C4-2B (cell line): ENCODE data around the gene ZNF423.

Experiments used
- ZFX ChIP-seq: fragments of 450-650 bp; IDR thresholded peaks from 2 replicates; pipeline ENCODE4 v1.6.1; 2017
- TF ChIP-seq, protein P1 (sequence below): fragments of 450-650 bp; conservative IDR thresholded peaks from 2 replicates; pipeline ENCODE4 v1.5.1; 2017; ENCODE audit warnings: mild to moderate bottlenecking

DNA sequence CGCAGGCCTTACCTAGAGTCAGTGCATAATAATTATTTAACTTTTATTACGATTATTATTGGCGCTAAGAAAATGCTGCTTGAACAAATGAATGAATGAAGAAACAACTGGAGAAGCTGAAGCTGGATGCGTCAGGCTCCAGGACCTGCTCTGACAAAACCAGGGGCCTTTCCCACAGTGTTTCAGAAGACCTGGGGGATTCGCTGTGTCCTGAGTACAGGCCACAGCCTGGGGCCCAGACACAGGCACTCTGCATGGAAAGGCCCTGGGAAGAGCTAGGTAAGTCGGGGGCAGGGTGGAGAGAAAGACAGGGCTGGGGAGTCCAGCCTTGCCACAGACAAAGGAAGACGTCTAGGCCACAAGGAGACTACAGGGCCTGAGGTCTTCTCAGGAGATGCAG is 226.1 kb downstream of the ZNF423 start:
- TF ChIP-seq, protein P1, sequence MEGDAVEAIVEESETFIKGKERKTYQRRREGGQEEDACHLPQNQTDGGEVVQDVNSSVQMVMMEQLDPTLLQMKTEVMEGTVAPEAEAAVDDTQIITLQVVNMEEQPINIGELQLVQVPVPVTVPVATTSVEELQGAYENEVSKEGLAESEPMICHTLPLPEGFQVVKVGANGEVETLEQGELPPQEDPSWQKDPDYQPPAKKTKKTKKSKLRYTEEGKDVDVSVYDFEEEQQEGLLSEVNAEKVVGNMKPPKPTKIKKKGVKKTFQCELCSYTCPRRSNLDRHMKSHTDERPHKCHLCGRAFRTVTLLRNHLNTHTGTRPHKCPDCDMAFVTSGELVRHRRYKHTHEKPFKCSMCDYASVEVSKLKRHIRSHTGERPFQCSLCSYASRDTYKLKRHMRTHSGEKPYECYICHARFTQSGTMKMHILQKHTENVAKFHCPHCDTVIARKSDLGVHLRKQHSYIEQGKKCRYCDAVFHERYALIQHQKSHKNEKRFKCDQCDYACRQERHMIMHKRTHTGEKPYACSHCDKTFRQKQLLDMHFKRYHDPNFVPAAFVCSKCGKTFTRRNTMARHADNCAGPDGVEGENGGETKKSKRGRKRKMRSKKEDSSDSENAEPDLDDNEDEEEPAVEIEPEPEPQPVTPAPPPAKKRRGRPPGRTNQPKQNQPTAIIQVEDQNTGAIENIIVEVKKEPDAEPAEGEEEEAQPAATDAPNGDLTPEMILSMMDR: no peak
- no peak for TF ChIP-seq ZFX
